NCI-H82 treated with DMSO at 0.1 percent for 48 hours (cell line): ENCODE measurements around the gene SBK1.

Experiments used
- DNase-seq: peaks from one replicate; lab custom pipeline; 2025; ENCODE audit not compliant: unreplicated experiment; lab: John Stamatoyannopoulos, UW

SBK1 gene

DNA sequence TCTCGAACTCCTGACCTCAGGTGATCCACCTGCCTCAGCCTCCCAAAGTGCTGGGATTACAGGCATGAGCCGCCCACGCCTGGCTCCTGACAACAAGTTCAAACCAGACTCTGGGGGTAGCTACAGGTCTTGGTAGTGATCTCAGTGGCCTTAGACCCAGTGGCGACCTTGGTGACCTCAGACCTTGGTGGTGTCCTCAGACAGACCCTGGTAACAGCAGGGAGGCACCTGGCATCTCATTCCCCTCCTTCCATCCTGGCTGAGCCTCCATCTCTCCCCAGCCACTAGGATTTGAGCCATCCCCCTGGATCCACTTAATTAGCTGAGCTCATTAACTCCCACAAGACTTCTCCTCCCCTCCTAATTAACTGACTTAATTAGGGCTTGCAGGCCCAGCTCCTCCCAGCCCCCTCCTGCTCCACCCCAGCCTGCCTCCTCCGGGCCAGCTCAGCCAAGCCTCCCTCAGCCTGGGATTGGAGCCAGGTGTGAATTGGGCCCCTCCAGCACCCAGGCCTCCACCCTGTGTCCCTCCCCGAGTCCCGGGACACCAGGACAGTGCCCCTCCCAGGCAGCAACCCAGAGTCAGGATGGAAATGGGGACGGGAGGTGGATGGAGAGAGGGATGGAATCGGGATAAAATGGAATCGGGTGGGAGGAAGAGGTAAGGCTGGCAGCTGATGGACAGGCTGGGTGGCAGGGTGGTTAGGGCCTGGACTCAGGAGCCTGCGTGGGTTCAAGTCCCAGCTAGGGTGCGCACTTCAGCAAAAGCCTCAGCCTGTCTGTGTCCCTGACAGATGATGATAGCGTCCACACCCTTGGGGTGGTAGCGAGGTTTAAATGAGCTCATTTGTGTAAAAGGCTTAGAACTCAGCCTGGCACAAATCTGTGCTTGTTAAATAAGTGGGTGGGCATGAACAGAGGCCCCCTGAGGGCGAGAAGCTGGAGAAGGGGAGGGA lies 11.2 kb upstream of the SBK1 start:
- peak; percentile 82 for DNase-seq

DNA sequence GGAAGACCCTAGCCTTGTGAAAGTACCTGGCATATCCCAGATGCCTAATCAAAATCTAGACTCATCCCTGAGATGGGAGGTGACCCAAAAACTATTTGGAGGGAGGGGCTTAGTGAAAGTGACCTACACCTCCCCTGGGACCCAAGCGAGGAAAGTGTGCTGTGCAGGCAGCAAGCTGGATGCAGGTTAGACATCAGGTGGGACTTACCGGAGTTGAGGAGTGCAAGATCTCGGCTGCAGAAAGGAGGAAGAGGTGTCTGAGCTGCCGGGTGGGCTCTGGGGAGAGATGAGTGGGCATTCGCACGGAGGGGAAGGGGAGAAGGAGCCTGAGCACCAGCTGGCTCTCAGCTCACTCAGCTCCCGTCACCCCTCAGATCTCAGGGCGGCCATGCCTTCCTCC lies 10.3 kb upstream of the SBK1 start:
- DNase-seq: no peak

DNA sequence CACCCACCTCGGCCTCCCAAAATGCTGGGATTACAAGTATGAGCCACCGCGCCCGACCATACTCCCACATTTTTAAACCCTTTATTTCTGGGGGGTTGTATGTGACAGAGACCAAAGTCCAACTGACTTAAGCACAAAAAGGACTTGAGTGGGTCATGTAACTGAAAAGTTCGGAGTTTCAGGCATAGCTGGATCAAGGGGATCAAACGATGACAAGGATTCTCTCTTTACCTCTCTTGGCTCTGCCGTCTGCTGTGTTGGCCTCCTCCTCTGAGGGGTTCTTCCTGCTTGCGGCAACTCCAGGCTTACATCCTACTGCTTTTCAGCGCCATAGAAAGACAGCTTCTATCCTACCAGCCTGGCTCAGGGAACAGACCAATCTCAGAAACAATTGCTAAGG lies 9.2 kb upstream of the SBK1 start:
- DNase-seq: no peak

DNA sequence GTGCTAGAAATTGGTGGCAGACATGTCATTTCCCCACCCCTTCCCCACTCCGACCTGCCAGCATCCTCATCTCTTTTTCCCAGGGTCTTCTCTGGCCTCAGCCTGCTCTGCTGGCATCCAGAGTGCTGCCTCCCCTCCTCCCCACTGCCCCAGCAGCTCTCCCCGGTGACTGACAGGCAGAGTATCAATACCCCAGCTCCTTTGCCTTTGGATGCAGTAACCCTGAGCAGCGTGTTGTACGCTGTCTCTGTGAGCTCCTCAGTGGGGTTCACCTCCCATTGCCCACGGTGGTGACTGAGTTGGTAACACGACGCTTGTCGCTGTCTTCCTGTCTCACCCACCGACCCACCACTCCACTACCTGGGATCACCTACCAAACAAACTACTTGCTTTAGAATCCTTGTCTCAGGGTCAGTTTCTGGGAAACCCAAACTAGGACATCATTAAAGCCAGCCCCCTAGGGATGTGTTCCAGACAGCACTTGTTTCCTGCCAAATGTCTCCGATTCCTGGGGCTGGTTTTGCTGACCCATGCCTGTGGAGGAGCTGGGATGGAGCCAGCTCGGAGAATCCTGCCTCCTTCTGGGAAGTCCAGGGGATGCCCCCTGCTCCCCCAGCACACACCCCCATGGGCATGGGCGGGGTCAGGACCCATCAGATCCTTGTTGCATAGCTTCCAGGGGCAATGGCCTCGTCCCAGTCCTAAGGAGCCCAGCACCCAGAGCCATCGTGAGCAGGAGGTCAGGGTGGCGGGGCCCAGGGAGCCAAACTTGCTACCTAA lies 8.3 kb upstream of the SBK1 start:
- DNase-seq: no peak

DNA sequence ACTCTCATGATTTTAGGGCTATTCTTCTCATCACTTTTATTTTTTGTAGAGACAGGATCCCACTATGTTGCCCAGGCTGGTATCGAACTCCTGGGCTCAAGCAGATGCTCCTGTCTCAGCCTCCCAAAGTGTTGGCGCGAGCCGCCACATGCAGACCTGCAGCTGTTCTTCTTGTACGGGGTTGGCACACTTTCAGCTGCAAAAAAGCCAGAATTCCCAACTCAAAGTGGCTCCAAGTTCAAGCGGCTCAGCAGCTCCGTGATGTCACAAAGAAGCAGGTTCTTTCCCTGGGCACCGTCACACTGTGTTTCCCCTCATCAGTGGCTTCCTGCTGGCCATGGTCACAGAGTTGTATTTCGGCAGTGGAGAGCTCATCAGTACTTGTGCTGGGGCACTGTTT lies 6.7 kb upstream of the SBK1 start:
- no peak for DNase-seq

DNA sequence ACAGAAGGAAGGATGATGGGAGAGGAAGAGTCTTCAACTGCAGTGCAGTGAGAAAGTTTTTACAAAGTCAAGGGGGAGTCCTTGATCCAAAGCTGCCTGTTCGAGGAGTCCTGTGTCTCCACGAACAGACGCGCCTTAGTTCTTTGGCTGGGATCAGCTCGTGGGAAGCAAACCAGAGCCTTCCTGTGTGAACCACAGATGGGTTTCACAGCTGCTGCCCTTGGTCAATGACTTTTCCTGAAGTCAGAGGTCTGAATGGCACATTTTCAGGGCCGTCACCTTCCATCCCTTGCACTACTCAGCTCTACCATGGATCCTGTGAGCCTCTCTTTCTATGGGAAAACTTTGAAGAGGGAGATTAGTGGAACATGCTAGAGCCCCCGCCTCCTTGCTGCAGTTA lies 4.2 kb upstream of the SBK1 start:
- no peak for DNase-seq

DNA sequence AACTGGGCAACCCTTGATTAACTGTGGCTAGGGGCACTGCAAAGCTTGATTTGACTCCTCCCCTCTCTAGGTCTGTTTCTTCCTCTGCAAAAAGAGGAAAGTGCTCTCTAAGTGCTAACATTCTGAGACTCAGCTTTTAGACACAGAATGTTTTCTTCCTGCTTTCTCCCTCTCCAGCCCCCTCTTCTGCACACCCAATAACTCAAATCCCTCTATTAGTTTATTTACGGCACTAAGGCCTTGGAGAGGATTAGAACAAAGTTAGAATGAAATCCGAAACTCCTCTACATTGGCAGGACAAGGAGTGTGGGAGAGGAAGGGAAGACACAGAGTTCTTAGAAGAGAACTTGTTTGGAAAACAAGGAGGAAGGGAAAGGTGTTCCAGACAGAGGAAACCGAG lies 3.3 kb upstream of the SBK1 start:
- no peak for DNase-seq

DNA sequence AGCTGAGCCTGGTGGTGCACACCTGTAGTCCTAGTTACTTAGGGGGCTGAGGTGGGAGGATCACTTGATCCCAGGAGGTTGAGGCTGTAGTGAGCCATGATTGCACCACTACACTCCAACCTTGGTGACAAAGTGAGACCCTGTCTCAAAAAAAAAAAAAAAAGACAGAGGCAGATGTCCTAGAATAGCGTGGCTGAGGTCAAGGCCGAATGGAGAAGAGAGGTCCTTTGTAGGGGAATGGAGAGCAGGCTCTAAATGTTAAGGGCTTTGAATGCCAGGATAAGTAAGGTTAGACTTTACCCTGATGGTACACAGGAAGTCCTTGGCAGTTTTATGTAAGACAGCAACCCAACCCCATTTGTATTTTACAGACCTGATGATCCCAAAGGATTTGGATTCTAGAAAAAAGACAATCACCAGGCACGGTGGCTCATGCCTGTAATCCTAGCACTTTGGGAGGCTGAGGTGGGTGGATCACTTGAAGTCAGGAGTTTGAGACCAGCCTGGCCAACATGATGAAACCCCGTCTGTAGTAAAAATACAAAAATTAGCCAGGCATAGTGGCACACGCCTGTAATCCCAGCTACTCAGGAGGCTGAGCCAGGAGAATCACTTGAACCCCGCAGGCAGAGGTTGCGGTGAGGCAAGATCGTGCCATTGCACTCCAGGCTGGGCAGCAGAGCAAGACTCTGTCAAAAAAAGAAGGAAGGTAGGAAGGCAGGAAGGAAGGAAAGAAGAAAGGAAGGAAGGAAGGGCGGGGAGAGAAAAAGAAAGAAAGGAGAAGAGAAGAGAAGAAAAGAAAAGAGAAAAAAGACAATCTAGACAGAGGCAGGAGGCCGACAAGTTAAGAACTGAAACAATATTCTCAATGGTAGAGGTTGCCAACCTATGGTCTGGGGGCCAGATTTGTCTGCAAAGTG lies 2.1 kb upstream of the SBK1 start:
- DNase-seq: no peak

DNA sequence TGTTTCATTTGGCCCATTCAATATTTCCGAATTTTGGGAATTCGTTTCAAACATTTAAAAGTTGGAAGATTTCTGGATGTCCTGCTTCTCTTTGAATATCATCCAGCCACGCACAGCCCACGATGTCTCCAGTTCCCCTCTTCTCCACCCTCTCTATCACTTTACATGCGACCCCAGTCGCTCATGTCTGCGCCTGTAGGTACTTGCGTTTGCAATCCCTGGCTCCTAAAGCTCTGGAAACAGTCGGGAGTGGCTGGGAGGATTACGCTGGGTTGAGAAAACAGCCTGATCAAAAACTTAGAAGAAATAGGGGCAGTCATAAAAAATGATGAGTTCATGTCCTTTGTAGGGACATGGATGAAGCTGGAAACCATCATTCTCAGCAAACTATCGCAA lies 1.5 kb upstream of the SBK1 start:
- DNase-seq: no peak

DNA sequence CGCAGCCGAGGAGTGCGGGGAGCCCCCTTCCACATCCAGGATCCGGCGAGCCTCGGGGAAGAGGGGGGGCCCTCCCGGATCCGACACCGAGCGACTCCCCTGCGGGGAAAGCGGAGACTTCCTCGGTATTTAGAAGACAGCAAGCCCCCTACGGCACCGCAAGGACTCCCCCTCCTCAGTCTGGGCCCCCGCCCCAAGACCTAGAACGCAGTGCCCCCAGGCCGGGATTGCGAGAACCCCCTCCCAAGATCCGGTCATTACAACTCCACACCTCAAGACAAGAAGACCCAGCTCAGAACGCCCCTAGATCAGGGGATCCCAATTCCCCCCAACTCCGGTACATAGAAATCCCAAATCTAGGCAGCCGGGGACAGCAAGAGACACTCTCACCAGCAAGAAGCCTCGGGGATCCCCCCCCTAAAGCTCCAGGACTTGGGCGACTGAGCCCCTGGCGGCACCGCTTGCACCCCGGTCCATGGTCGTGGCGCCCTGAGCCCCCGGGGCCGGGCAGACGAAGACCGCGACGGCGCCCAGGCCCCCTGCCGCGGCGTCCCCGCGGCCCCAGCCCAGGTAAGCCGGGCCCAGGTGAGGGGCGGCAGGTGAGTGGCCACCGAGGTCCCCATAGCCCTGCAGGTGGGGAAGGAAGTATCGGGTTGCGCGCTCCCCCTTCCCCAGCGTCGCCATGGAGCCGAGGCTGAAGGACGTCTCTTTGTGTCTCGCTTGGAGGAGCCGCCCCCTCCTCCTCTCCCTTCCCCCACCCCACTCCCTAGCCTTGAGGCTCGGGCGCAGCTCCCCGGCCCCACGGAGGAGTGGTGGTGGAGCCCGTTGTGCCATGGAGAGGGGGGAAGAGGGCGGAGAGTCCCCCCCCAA lies 641 bp downstream of the SBK1 start:
- no peak for DNase-seq

DNA sequence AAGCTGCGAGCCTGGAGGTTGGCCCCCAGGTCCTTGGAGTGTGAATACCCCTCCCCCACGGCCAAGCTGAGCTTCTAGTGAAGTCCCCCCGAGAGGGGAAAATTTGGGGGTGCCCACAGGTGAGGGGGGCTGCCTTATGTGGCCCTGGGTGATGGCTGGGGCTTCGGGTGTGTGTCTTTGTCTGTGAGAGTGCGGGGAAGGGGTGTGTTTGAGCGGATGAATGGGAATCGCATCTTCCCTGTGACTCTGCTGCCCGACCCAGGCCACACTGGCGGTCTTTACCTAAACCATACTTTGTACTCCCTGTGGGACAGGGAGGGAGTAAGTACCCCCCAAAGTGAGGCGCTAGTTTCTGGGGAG lies 1.3 kb downstream of the SBK1 start:
- DNase-seq: no peak

DNA sequence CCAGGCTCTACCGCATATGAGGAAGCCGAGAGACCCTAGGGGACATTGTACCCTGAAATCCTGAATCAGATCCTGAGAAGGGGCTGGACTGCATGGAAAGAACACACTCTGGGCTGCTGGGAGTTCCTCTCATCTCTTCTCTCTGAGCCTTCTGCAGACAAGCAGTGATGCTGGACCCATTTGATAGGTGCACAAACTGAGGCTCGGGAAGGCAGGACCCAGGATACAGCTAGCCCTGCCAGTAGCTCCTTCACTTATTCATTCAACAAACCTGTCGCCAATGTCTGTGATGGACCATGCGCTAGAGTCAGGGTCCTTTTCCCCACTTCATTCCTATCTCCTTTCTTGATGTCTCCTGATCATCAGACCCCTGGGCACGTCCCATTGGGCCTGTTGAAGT lies 1.9 kb downstream of the SBK1 start:
- DNase-seq: no peak

DNA sequence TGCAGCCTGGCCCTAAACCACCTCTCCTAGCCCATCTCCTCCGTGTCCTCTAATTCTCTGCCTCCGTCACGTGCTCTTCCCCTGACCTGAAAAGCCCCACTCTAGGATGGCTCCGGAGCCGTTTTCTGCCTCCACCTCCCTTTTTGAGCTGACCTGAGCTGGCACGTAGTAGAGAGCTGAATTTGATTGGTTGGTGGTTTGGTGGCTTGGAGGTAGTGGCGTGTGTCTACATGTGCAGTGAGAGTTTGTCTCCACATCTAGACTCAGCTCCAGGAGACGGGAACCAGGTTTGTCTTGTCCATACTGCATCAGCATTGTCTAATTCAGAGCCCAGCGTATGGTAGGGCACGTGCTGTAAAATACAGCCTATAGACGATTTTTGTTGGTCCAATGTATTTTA lies 3.0 kb downstream of the SBK1 start:
- no peak for DNase-seq

DNA sequence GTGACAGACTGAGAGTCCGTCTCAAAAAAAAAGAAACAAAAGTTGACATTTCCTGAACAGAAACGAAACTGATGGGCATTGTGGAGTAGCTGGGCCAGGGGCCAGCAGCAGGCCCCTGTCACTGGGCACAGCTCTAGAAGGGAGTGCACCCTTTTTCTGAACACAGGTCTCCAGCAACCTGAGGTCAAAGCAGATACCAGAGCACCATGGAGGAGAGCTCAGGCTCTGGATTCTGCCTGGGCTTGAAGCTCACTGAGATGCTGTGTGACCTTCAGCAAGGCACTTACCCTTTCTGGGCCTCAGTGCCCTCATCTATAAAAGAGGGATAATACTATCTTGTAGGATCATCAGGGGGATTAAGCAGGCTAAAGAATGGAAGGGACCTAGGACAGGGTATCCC lies 5.0 kb downstream of the SBK1 start:
- DNase-seq: no peak

DNA sequence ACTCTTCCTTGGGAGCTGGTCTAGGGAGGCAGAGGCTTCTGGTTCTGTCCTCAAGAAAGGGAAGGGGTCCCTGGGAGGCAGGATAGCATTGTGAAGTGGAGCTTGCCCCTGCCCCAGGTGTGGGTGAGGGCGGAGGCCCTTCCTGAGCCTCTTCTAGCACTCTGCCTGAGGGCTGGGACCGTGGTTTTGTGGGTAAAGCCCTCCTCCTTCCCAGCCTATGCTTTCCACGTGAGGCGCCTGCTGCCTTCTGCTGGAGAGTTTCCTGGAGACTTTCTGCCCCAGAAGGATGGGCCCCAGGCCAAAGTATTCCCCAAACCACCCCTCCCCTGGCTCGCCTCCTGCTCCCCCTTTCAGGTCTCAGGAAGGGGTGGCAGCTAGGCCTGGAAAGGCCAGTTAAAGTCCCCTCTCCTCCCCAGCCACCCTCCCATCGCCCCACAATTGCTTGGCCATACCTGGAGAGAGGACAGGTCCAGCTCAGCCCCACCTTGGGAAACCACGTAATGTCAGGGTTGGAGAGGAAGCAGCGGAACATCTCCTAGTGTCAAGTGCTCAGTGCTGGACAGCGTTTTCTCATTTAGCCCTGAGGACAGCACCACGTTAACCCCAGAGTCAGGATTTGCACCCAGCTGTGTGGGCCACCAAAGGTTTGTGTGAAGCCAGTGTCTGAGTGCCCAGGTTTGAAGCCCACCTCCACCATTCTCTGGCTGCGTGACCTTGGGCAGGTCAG lies 5.6 kb downstream of the SBK1 start:
- no peak for DNase-seq

DNA sequence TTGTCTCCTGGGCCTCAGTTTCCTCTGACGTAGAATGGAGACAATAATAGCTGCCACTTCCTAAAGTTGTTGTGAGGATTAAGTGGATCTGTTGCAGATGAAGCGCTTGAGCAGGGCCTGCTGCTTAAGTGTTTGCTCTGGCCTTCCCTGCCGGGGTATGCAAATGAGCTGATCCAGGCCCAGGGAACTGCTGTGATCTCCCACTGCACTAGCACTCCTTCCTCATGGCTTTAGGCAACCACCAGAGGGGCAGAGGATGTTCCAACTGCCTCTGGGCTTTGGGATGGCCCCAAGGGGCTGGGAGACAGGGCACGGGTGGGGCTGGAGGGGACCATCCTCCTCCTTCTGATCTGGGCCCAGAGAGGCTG lies 6.2 kb downstream of the SBK1 start:
- DNase-seq: peak; percentile 3

DNA sequence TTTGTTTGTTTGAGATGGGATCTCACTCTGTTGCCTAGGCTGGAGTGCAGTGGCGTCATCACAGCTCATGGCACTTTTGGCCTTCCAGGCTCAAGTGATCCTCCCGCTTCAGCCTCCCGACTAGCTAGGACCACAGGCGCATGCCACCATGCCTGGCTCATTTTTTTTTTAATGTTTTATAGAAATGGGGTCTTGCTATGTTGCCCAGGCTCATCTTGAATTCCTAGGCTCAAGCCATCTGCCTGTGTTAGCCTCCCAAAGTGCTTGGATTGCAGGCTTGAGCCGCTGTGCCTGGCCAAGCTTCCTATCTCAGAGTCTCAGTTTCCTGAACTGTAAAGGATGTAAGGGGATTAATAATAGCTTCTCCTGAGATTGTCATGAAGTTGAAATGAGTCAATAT lies 8.0 kb downstream of the SBK1 start:
- DNase-seq: no peak

DNA sequence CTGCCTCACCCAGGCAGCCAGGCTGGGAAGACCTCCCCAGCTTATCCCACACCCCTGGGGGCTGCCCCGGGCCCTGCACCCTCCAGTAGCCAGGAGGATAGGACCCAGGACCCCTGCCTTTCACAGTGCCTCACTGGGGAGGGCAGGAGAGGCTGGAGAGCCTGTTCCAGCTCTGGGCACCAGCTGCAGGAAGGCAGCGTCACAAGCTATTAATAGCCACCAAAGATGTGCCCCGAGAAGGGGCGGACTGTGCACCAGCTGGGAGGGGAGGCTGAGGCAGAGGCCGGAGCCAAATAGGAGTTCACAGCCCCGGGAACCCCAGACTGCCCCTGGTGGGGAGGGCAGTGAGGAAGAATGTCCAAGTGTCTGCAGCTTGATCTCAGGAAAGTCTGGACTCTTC lies 8.8 kb downstream of the SBK1 start:
- no peak for DNase-seq

DNA sequence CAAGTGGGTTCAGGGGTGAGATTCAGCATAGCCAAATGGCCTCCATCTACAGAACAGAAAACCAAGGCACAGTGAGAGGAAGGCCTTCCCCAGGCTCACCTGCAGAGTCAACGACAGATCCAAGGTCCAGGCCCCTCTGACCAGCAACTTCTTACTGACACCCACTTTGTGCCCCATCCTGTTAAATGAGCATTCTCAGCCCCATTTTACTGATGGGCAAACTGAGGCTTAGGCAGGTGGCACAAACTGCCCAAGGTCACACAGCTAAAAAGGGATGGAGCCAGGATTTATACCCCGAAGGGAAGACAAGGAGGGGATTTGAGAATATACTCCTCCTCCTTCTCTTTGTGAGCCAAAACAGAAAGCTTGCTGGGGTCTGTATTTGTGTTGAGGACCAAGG lies 9.3 kb downstream of the SBK1 start:
- DNase-seq: no peak

DNA sequence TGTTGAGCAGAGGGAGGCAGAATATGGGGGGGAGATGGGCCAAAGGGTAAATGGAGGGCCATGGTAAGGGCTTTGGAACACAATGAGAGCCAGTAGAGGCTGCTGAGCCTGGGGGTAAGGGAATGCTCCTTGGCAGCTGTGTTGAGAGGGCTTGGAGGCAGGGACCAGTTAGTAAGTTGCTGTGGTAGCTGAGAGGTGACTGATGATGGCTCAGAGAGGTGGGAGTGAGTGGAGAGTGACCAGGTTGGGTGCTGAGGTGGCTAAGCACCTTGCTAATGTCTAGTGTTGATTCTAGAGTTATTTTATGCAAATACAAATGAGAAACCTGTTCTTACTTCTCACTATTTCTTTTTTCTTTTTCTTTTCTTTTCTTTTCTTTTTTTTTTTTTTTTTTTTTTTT lies 10.8 kb downstream of the SBK1 start:
- DNase-seq: no peak
